HEK293T (cell line): Measurements from ENCODE around the gene OSMR.

Experiments used
- BHLHE40 ChIP-seq: fragments of 450-650 bp; IDR thresholded peaks from 2 replicates; pipeline ENCODE4 v1.6.1; 2016; ENCODE audit warnings: mild to moderate bottlenecking, moderate library complexity, borderline replicate concordance
- FOXA1 ChIP-seq: fragments of 450-650 bp; IDR thresholded peaks from 2 replicates; pipeline ENCODE4 v1.6.1; 2016; ENCODE audit warnings: mild to moderate bottlenecking
- HDGF ChIP-seq: fragments of 450-650 bp; IDR thresholded peaks from 2 replicates; pipeline ENCODE4 v1.6.1; 2017; ENCODE audit warnings: antibody characterized with exemption, borderline replicate concordance
- NFRKB ChIP-seq: fragments of 450-650 bp; IDR thresholded peaks from 2 replicates; pipeline ENCODE4 v1.6.1; 2016; ENCODE audit warnings: mild to moderate bottlenecking, moderate library complexity
- SP1 ChIP-seq: fragments of 450-650 bp; IDR thresholded peaks from 2 replicates; pipeline ENCODE4 v1.6.1; 2017
- TARDBP ChIP-seq: fragments of 450-650 bp; IDR thresholded peaks from 2 replicates; pipeline ENCODE4 v1.6.1; 2016
- ZNF384 ChIP-seq: fragments of 450-650 bp; IDR thresholded peaks from 2 replicates; pipeline ENCODE4 v1.6.1; 2016
- TF ChIP-seq, protein P1 (sequence below): fragments of 450-650 bp; IDR thresholded peaks from 2 replicates; pipeline ENCODE4 v1.6.1; 2016

DNA sequence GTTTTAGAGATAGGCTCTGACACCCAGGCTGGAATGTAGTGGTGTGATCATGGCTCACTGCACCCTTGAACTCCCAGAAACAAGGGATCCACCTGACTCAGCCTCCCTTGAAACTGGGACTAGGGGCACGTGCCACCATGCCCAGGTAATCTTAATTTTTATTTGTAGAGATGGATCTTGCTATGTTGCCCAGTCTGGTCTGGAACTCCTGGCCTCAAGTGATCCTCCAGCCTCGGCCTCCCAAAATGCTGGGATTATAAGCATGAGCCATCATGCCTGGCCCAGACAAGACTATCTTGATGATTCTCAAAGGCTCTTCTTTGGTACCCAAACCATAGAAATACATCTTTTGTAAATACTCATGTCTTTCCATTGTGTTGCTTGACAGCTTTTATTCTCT, 10.8 kb downstream of the OSMR start:
- no peak for TF ChIP-seq BHLHE40
- TF ChIP-seq NFRKB = no peak
- TF ChIP-seq HDGF = no peak
- TF ChIP-seq SP1 = no peak
- no peak for TF ChIP-seq TARDBP
- no peak for TF ChIP-seq FOXA1
- TF ChIP-seq, protein P1, sequence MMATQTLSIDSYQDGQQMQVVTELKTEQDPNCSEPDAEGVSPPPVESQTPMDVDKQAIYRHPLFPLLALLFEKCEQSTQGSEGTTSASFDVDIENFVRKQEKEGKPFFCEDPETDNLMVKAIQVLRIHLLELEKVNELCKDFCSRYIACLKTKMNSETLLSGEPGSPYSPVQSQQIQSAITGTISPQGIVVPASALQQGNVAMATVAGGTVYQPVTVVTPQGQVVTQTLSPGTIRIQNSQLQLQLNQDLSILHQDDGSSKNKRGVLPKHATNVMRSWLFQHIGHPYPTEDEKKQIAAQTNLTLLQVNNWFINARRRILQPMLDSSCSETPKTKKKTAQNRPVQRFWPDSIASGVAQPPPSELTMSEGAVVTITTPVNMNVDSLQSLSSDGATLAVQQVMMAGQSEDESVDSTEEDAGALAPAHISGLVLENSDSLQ = no peak
- TF ChIP-seq ZNF384 = no peak
